SK-N-MC (cell line): ENCODE data around the gene ZNF275.

Experiments
- DNase-seq: peaks from one replicate; pipeline ENCODE4 v3.0.0-alpha.2; 2011; ENCODE audit warnings: low read depth, low spot score
- H3K27ac ChIP-seq: fragments of 200-600 bp; sonication (generic); 2 replicates; pipeline ENCODE4 v1.5.1; 2016; ENCODE audit warnings: mixed run types
- H3K36me3 ChIP-seq: fragments of 200-600 bp; sonication (generic); 2 replicates; pipeline ENCODE4 v1.6.1; 2017; ENCODE audit warnings: antibody characterized with exemption, low read length, mixed read lengths; ENCODE audit not compliant: insufficient read depth
- H3K4me3 ChIP-seq: fragments of 200-600 bp; sonication (generic); 2 replicates; pipeline ENCODE4 v1.5.1; 2016
- H3K9ac ChIP-seq: fragments of 200-600 bp; sonication (generic); 2 replicates; pipeline ENCODE4 v1.8.0; 2017; ENCODE audit warnings: mixed run types, mixed read lengths; ENCODE audit not compliant: insufficient read length
- H3K9me3 ChIP-seq: fragments of 200-600 bp; sonication (generic); 2 replicates; pipeline ENCODE4 v1.6.1; 2017; ENCODE audit warnings: low read depth, mild to moderate bottlenecking, antibody characterized with exemption, low read length, moderate library complexity, mixed read lengths
- EZH2 ChIP-seq: fragments of 200-600 bp; sonication (generic); IDR thresholded peaks from one replicate; pipeline ENCODE4 v1.6.1; 2017; ENCODE audit warnings: antibody characterized with exemption
- FOXP2 ChIP-seq: optimal IDR thresholded peaks from 2 replicates; pipeline ENCODE3; 2011; ENCODE audit warnings: mild to moderate bottlenecking, moderate library complexity; ENCODE audit not compliant: insufficient read depth; ENCODE audit errors: extremely low read length, control extremely low read depth
- POLR2AphosphoS5 ChIP-seq: IDR thresholded peaks from 2 replicates; pipeline ENCODE4 v1.6.1; 2012; ENCODE audit warnings: mild to moderate bottlenecking, low read depth, low read length, borderline replicate concordance

ZNF275 gene

DNA sequence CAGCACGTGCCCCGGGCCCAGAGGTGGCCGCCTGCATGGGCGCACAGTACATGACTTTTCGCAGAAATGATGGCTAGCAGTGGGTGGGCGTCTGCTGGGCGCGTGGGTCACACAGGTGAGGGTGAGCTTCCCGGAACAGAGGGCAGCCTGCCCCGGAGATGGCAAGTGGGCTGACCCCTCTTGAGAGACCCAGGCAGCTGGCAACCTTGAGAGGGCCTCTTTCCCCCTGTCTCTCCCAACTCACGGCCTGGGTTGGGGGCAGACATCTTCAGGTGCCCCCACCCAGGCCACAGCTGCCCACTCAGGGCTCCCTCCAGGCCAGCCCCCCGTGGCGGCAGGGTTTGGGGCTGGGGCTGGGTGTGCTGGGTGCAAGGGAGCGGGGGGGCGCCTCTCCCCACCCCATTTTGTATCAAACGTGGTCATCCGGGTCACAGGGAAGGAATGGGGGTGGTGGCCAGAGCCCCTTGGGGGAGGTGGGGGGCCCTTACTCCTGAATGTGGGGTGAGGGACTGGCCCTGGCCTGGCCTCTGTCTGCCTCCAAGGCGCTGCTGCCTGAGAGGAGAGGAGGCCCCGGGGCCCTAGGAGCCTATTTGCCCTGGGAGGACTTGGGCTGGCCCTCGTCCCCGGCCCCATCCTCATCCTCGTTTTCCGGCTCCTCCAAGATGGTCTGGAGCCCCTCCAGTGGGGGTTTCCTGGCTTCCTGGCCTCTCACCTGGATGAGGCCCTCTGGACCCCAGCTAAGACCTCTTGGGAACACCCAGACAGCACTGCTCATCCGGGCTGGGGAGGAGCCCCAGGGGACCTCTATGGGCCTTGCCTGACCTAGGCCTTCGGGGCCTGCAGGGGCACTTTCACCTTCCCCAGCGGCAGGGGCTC is 62.6 kb downstream of the ZNF275 start:
- Histone ChIP-seq H3K36me3 (no peaks in the 10 kb centered on the region), H3K9ac (no peak overlapping the region), H3K9me3 (no peaks in the 10 kb centered on the region), H3K27ac (no peak overlapping the region), H3K4me3 (no peak overlapping the region)
- DNase-seq = no peak
- TF ChIP-seq EZH2 (no peak), FOXP2 (no peak), POLR2AphosphoS5 (no peak)

DNA sequence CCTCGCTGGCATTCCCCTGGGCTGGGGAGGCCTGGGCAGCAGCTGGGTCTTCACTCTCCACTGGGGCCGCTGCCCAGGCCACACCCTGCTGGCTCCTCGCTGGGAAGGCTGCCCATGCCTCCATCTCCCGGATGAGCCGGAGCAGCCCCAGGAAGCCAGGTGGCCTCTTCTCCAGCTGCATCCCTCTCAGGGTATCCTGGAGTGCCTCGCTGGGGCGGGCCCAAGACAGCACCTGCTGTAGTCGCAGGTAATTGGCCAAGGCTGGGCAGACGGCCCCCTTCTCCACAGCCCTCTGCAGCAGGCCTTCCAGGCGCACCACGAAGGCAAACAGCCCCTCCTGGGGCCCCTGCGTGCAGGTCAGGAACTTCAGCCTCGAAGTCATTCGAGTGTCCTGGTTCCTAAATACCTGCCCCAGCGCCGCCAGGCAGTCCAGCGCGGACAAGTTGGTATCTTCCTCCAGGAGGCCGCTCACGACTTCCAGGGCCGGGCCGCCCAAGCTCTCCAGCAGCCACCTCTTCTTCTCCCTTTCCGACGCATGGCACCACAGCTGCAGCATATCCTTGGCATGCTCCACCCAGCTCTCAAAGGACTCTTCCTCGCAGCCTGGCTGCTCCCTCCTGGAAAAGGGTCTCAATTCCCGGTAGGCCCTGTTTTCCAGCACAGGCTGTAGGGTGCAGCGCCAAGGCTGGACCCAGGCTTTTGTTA is 63.5 kb downstream of the ZNF275 start:
- TF ChIP-seq EZH2 (no peak), FOXP2 (no peak), POLR2AphosphoS5 (no peak)
- Histone ChIP-seq H3K27ac (no peak overlapping the region), H3K36me3 (no peaks in the 10 kb centered on the region), H3K4me3 (no peak overlapping the region), H3K9me3 (no peaks in the 10 kb centered on the region), H3K9ac (no peak overlapping the region)
- no peak for DNase-seq

DNA sequence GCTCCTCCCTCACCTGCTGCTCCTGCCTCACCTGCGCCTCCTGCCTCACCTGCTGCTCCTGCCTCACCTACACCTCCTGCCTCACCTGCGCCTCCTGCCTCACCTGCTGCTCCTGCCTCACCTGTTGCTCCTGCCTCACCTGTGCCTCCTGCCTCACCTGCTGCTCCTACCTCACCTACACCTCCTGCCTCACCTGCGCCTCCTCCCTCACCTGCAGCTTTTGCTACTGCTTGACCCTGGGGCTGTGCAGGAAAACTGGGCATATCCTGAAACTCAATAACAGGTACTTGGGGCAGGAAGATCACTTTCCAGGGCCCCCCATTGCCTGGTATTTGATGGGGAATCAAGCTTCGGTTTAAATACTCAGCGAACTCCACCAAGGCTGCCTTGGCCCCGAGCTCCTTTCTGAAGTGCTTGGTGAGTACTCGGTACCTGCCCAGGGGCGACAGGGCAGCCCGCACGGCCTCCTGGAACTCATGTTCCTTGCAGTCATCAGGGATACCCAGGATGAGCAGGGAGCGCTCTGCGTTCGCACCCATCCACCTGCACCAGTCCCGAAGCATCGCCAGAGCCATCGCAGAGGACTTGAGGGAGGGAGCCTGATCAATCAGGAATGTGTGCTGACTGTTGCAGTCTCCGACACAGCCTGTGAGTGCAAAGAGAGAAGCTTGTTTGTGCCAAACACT is 64.5 kb downstream of the ZNF275 start:
- no peak overlapping the region for H3K4me3 ChIP-seq
- no peaks in the 10 kb centered on the region for H3K36me3 ChIP-seq
- H3K27ac ChIP-seq = no peak overlapping the region
- TF ChIP-seq EZH2 (no peak), FOXP2 (no peak), POLR2AphosphoS5 (no peak)
- no peak for DNase-seq
- H3K9ac ChIP-seq = no peak overlapping the region
- no peaks in the 10 kb centered on the region for H3K9me3 ChIP-seq

DNA sequence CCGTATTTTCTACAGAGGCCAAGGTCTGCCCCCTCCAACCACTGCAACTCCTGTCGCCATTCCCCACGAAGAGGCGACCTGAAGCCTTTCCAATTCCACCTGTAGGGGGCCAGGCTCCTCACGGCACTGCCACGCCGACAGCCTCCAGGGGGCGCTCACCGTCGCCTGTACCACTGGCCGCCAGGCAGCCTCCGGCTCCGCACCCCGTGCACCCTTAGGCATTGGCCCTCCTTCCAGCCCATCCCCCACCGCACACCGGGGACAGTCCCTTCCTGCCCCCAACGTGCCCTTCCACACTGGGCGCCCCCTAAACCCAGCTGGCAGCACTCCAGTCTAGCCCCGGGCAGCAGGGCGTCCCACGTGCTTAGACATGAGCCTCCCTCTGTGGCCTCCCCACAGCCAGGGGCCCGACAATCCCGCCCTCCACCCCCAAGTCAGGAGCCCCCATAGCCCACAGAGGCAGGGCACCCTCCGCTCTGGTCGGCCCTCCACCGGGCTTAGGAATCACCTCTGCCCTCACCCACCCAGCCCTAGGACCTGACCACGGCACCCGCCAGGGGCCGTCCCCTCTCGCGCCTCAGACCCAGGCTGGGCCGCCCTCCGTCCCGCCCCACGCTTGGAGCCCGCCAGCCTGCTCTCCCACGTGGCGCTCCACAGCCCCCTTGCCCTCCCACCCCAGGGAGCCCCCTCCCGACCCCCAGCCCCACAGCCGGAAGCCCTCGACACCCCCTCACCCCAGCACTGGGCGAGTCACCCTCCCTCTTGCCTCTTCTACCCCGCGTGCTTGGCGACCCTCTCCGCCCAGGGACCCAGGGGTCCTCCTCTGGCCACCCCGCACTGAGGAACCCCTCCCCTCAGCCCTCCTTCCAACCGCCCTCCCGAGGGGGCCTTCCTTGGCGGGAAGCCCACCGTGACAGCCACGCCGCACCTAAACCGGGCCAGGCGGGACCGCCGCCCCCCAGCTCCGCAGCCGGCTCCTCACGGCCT is 66.5 kb downstream of the ZNF275 start:
- no peak overlapping the region for H3K27ac ChIP-seq
- H3K9me3 ChIP-seq = no peaks in the 10 kb centered on the region
- H3K36me3 ChIP-seq = no peaks in the 10 kb centered on the region
- DNase-seq = no peak
- TF ChIP-seq EZH2 = no peak
- TF ChIP-seq POLR2AphosphoS5 = no peak
- no peak for TF ChIP-seq FOXP2
- no peak overlapping the region for H3K9ac ChIP-seq
- H3K4me3 ChIP-seq = no peak overlapping the region

DNA sequence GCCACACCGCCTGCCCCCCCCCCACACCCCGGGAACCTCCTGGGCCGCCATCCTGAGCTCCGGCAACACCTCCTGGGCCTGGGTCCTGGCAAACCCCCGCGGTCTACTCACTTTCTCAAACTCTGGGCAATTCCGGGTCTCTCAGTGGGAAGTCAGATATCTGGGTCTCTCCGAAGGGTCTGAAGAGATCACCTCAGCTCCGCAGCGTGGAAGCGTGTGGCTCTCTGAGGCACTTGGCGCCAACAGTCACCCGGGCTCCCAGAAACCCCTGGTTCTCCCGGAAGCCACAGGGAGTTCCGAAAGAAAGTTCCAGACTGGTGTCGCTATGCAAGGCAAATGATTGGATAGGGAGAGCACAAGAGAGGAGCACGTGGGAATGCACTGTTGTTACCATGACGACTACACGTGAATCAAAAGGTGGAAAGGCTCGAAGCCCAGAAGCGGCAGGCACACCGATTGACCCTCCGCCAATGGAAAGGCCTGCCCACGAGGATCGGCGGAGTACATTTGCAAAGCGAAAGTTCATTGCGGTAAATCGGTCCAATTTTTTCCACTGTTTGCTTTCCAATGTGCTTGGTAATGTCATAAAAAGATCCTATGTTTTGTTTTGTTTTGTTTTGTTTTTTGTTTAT is 67.3 kb downstream of the ZNF275 start, which contains the start of gene PNMA6E:
TSS of gene PNMA6E (minus strand) at position 218 of the 632 bp plus-strand sequence. CDS start 2,501 bp downstream, outside the sequence.
- no peak for DNase-seq
- Histone ChIP-seq H3K9ac (no peak within 1 kb of the TSS), H3K27ac (no peak within 1 kb of the TSS), H3K9me3 (no peaks in the 10 kb centered on the region), H3K4me3 (no peak within 1 kb of the TSS), H3K36me3 (no peaks in the 10 kb centered on the region)
- TF ChIP-seq POLR2AphosphoS5 (no peak), FOXP2 (no peak), EZH2 (no peak)
